Measurements from ENCODE around the gene MYO5C. TPM values are rescaled to one million over a fixed set of nuclear protein-coding genes. Genes with fewer than 3 reads are reported as not detected.

MYO5C gene
- total and polyA plus RNA-seq, 2 of the 8 experiments (the other 6 are each of a cell fraction or from before 2014, with no cell fraction given): 8.2 to 26.7 TPM

- TF ChIP-seq CHD2 (IDR thresholded peaks at IDR 0.05; ENCODE audit: low read length) (peak; percentile 46; the same call in 1 of the 2 replicates), CHD1 (IDR thresholded peaks at IDR 0.05; ENCODE audit: low read depth, low read length) (no peak), HDAC2 (IDR thresholded peaks at IDR 0.05; ENCODE audit: borderline replicate concordance in 1 of 2, low read depth in 2 of 2, low read length in 2 of 2) (peak in 1 of 2 experiments; percentile 56; a peak in 2 of 4 replicates), SP1 (IDR thresholded peaks at IDR 0.05; ENCODE audit: low read depth, low read length) (peak; percentile 39; the same call in 1 of the 2 replicates), SP2 (IDR thresholded peaks at IDR 0.05; ENCODE audit: low read length) (no peak), FOSL1 (IDR thresholded peaks at IDR 0.05; ENCODE audit: insufficient read depth, low read depth, low read length) (no peak), SIRT6 (IDR thresholded peaks at IDR 0.05; ENCODE audit: low read length) (no peak), TBP (IDR thresholded peaks at IDR 0.05; ENCODE audit: low read depth, low read length) (peak; percentile 12; the same call in 1 of the 2 replicates), TAF1 (IDR thresholded peaks at IDR 0.05; ENCODE audit: low read depth, low read length) (peak; percentile 41; the same call in 1 of the 2 replicates), HDAC6 (IDR thresholded peaks at IDR 0.05; ENCODE audit: low read depth, low read length) (no peak), RNF2 (IDR thresholded peaks at IDR 0.05; ENCODE audit: borderline replicate concordance, low read depth, low read length, missing control alignments, poor library complexity, severe bottlenecking) (no peak), TCF12 (IDR thresholded peaks at IDR 0.05; ENCODE audit: low read depth, low read length) (0 out of 2 replicates have a peak, but pooled peaks have one; percentile 21), SRF (IDR thresholded peaks at IDR 0.05; ENCODE audit: low read depth, low read length) (peak; percentile 99), RXRA (IDR thresholded peaks at IDR 0.05; ENCODE audit: insufficient read depth, low read depth, low read length) (peak; percentile 12; the same call in 1 of the 2 replicates), NRF1 (IDR thresholded peaks at IDR 0.05; ENCODE audit: low read depth, low read length) (no peak), ASH2L (IDR thresholded peaks at IDR 0.05; ENCODE audit: low read length) (peak; percentile 75), BACH1 (IDR thresholded peaks at IDR 0.05; ENCODE audit: low read length) (no peak), JUND (IDR thresholded peaks at IDR 0.05; ENCODE audit: low read length) (no peak)
- TF ChIP-seq, protein P1, sequence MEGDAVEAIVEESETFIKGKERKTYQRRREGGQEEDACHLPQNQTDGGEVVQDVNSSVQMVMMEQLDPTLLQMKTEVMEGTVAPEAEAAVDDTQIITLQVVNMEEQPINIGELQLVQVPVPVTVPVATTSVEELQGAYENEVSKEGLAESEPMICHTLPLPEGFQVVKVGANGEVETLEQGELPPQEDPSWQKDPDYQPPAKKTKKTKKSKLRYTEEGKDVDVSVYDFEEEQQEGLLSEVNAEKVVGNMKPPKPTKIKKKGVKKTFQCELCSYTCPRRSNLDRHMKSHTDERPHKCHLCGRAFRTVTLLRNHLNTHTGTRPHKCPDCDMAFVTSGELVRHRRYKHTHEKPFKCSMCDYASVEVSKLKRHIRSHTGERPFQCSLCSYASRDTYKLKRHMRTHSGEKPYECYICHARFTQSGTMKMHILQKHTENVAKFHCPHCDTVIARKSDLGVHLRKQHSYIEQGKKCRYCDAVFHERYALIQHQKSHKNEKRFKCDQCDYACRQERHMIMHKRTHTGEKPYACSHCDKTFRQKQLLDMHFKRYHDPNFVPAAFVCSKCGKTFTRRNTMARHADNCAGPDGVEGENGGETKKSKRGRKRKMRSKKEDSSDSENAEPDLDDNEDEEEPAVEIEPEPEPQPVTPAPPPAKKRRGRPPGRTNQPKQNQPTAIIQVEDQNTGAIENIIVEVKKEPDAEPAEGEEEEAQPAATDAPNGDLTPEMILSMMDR (IDR thresholded peaks at IDR 0.05; ENCODE audit: control extremely low read depth in 1 of 3, insufficient read depth in 1 of 3, low read depth in 1 of 3, low read length in 3 of 3): peak in 1 of 3 experiments; percentile 12; a peak in 1 of 4 replicates
- TF ChIP-seq, protein P2, sequence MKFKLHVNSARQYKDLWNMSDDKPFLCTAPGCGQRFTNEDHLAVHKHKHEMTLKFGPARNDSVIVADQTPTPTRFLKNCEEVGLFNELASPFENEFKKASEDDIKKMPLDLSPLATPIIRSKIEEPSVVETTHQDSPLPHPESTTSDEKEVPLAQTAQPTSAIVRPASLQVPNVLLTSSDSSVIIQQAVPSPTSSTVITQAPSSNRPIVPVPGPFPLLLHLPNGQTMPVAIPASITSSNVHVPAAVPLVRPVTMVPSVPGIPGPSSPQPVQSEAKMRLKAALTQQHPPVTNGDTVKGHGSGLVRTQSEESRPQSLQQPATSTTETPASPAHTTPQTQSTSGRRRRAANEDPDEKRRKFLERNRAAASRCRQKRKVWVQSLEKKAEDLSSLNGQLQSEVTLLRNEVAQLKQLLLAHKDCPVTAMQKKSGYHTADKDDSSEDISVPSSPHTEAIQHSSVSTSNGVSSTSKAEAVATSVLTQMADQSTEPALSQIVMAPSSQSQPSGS (IDR thresholded peaks at IDR 0.05; ENCODE audit: low read length): peak; percentile 80; the same call in 1 of the 2 replicates
Observed at GRCh38 chr15:52261498-52262242, 33.9 kb downstream of the MYO5C start (continued).

Data from H1 (cell line).